8988T (cell line): ENCODE data around the gene BOLA1.
"Not testable (repeated sequence)": the region's sequence is repeated elsewhere in the genome, so short reads cannot be mapped to it uniquely, and the experiment has no call there.

Experiments used
- DNase-seq: peaks from one replicate; pipeline ENCODE4 v3.0.0; 2011

BOLA1 gene

GRCh38 chr1:149899460-149900284 lies at the start of gene BOLA1:
Gene BOLA1 (plus strand): TSS chr1:149899568. CDS start chr1:149900060, 492 bp downstream.
- DNase-seq = peak; percentile 93

GRCh38 chr1:149849947-149850360 lies 49.4 kb upstream of the BOLA1 start:
- no peak for DNase-seq

- not testable (repeated sequence) for DNase-seq
Measured at GRCh38 chr1:149850732-149851345, 48.5 kb upstream of the BOLA1 start.

- DNase-seq = not testable (repeated sequence)
Measured at GRCh38 chr1:149851585-149852213, 47.7 kb upstream of the BOLA1 start.

GRCh38 chr1:149852263-149852662 lies 47.1 kb upstream of the BOLA1 start:
- not testable (repeated sequence) for DNase-seq

GRCh38 chr1:149860271-149860670 lies 39.1 kb upstream of the BOLA1 start:
- DNase-seq = not testable (repeated sequence)

GRCh38 chr1:149860684-149861496 lies 38.5 kb upstream of the BOLA1 start:
- not testable (repeated sequence) for DNase-seq

GRCh38 chr1:149861497-149862054 lies 37.8 kb upstream of the BOLA1 start:
- DNase-seq = not testable (repeated sequence)

GRCh38 chr1:149866887-149867286 lies 32.5 kb upstream of the BOLA1 start:
- not testable (repeated sequence) for DNase-seq

GRCh38 chr1:149873060-149873459 lies 26.3 kb upstream of the BOLA1 start:
- not testable (repeated sequence) for DNase-seq

GRCh38 chr1:149877211-149877946 lies 22.0 kb upstream of the BOLA1 start:
- DNase-seq = no peak

GRCh38 chr1:149879556-149879955 lies 19.8 kb upstream of the BOLA1 start:
- no peak for DNase-seq

GRCh38 chr1:149881876-149882275 lies 17.5 kb upstream of the BOLA1 start:
- no peak for DNase-seq

- DNase-seq = no peak
Measured at GRCh38 chr1:149883598-149884247, 15.6 kb upstream of the BOLA1 start.

- no peak for DNase-seq
Measured at GRCh38 chr1:149884433-149885338, 14.7 kb upstream of the BOLA1 start.

GRCh38 chr1:149885339-149886120 lies 13.8 kb upstream of the BOLA1 start:
- DNase-seq = no peak

GRCh38 chr1:149886121-149886395 lies 13.3 kb upstream of the BOLA1 start:
- not testable (repeated sequence) for DNase-seq

- DNase-seq = no peak
Measured at GRCh38 chr1:149886396-149887195, 12.8 kb upstream of the BOLA1 start.

- not testable (repeated sequence) for DNase-seq
Measured at GRCh38 chr1:149887196-149887455, 12.2 kb upstream of the BOLA1 start.
